Measurements from ENCODE around the gene TTC6. TPM values are rescaled to one million over a fixed set of nuclear protein-coding genes. Genes with fewer than 3 reads are reported as not detected.

Gene TTC6
- total RNA-seq, 1 experiment from 2014 or later, result 5.2 TPM

- Histone ChIP-seq H3K36me3 (ENCODE audit: low read depth) (no peaks in the 10 kb centered on the region), H3K27ac (no peak overlapping the region), H3K9me2 (ENCODE audit: insufficient read depth) (no peaks in the 10 kb centered on the region), H3F3A (ENCODE audit: insufficient read depth, low read depth) (no peaks in the 10 kb centered on the region), H3K4me1 (replicated peaks; ENCODE audit: insufficient read depth) (peaks cover 14% of the 10 kb centered on the region), H3K79me2 (ENCODE audit: low read depth) (no peaks in the 10 kb centered on the region), H3K27me3 (ENCODE audit: insufficient read depth, low read depth) (no peaks in the 10 kb centered on the region), H3K4me2 (no peak overlapping the region), H2AFZ (no peak overlapping the region), H3K4me3 (no peak overlapping the region), H4K20me1 (ENCODE audit: insufficient read depth) (no peaks in the 10 kb centered on the region), H3K9me3 (ENCODE audit: insufficient read depth, low read depth) (no peaks in the 10 kb centered on the region)
- intact Hi-C loops (cut with micrococcal nuclease; ENCODE audit: unreplicated experiment), result no loop called here
- no peak for DNase-seq
- ChIA-PET CTCF (no interaction called here), POLR2A (ENCODE audit: unreplicated experiment) (interaction anchor here (0.6 kb wide), 1 partner anchor 99 kb away, joined by 15 read pairs; no protein-coding TSS in a partner anchor)
- no peak for TF ChIP-seq EZH2 (IDR thresholded peaks at IDR 0.05; ENCODE audit: low read depth)
- TF ChIP-seq, protein P1, sequence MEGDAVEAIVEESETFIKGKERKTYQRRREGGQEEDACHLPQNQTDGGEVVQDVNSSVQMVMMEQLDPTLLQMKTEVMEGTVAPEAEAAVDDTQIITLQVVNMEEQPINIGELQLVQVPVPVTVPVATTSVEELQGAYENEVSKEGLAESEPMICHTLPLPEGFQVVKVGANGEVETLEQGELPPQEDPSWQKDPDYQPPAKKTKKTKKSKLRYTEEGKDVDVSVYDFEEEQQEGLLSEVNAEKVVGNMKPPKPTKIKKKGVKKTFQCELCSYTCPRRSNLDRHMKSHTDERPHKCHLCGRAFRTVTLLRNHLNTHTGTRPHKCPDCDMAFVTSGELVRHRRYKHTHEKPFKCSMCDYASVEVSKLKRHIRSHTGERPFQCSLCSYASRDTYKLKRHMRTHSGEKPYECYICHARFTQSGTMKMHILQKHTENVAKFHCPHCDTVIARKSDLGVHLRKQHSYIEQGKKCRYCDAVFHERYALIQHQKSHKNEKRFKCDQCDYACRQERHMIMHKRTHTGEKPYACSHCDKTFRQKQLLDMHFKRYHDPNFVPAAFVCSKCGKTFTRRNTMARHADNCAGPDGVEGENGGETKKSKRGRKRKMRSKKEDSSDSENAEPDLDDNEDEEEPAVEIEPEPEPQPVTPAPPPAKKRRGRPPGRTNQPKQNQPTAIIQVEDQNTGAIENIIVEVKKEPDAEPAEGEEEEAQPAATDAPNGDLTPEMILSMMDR (conservative IDR thresholded peaks at IDR 0.05), result no peak
- no TSS peak for BruUV-seq (replicated peaks)
These were observed 25.4 kb downstream of the TTC6 start for GRCh38 chr14:37620856-37621255.

DNA sequence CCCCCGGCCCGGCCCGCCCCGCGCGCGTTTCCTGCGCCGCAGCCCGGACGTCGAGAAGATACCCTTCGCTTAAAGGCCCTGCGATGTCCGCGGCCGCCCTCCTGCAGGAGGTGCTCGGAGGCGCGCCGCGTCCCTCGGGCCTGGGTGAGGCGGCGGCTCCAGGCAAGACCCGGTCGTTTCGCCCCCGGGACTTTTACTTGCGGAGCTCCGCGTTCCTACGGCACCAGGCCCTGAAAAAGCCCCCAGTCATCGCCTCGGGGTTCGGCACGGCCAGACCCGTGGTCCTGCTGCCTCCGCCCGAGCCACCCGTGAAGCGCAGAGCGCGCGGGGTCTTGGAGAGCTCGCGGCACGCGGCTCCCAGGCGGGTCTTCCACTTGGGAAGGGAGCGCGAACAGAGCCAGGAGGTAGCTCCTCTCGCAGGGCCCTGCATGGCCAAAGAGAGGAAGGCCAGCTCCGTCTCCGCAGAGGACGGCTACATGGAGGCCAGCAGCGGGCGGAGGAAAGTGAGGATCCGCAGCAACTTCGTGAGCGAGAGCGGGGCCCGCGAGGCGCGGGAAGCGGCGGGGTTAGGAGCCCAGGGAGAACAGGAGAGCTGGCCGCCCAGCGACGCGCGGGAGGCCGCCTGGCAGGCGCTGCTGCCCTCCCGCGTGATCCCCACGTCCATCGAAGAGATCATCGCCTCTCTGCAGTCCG lies 26.9 kb downstream of the TTC6 start:
- H2AFZ ChIP-seq, result no peak overlapping the region
- H3K4me3 ChIP-seq, result no peak overlapping the region
- no peaks in the 10 kb centered on the region for H4K20me1 ChIP-seq (ENCODE audit: insufficient read depth)
- H3K4me2 ChIP-seq, result no peak overlapping the region
- intact Hi-C loops (cut with micrococcal nuclease; ENCODE audit: unreplicated experiment), result no loop called here
- ChIA-PET POLR2A (ENCODE audit: unreplicated experiment) (interaction anchor here (0.5 kb wide), 1 partner anchor 1510 kb away, joined by 18 read pairs; no protein-coding TSS in a partner anchor), CTCF (no interaction called here)
- no peaks in the 10 kb centered on the region for H3K27me3 ChIP-seq (ENCODE audit: insufficient read depth, low read depth)
- no peak for DNase-seq
- H3K9me2 ChIP-seq (ENCODE audit: insufficient read depth), result no peaks in the 10 kb centered on the region
- H3K4me1 ChIP-seq (replicated peaks; ENCODE audit: insufficient read depth), result peaks cover 14% of the 10 kb centered on the region
- no peaks in the 10 kb centered on the region for H3F3A ChIP-seq (ENCODE audit: insufficient read depth, low read depth)
- H3K36me3 ChIP-seq (ENCODE audit: low read depth), result no peaks in the 10 kb centered on the region
- H3K27ac ChIP-seq, result no peak overlapping the region
- no peaks in the 10 kb centered on the region for H3K79me2 ChIP-seq (ENCODE audit: low read depth)
- no TSS peak for BruUV-seq (replicated peaks)
- H3K9me3 ChIP-seq (ENCODE audit: insufficient read depth, low read depth), result no peaks in the 10 kb centered on the region
- TF ChIP-seq EZH2 (IDR thresholded peaks at IDR 0.05; ENCODE audit: low read depth), result no peak
- TF ChIP-seq, protein P1 (conservative IDR thresholded peaks at IDR 0.05), result no peak

GRCh38 chr14:37623426-37623951 lies 28.1 kb downstream of the TTC6 start:
- H2AFZ ChIP-seq, result no peak overlapping the region
- no peaks in the 10 kb centered on the region for H3K9me2 ChIP-seq (ENCODE audit: insufficient read depth)
- H3K79me2 ChIP-seq (ENCODE audit: low read depth), result no peaks in the 10 kb centered on the region
- H3K36me3 ChIP-seq (ENCODE audit: low read depth), result no peaks in the 10 kb centered on the region
- H3F3A ChIP-seq (ENCODE audit: insufficient read depth, low read depth), result no peaks in the 10 kb centered on the region
- H3K9me3 ChIP-seq (ENCODE audit: insufficient read depth, low read depth), result no peaks in the 10 kb centered on the region
- no peaks in the 10 kb centered on the region for H3K27me3 ChIP-seq (ENCODE audit: insufficient read depth, low read depth)
- BruUV-seq (replicated peaks), result no TSS peak
- ChIA-PET POLR2A (ENCODE audit: unreplicated experiment) (interaction anchor here (0.5 to 0.6 kb wide), 2 partner anchors 1480 to 1509 kb away, joined by 3 to 18 read pairs; no protein-coding TSS in a partner anchor), CTCF (no interaction called here)
- H4K20me1 ChIP-seq (ENCODE audit: insufficient read depth), result no peaks in the 10 kb centered on the region
- TF ChIP-seq EZH2 (IDR thresholded peaks at IDR 0.05; ENCODE audit: low read depth), result no peak
- TF ChIP-seq, protein P1 (conservative IDR thresholded peaks at IDR 0.05), result no peak
- peak overlapping the region; percentile 31; the same call in 1 of the 2 replicates for H3K27ac ChIP-seq
- peaks cover 14% of the 10 kb centered on the region for H3K4me1 ChIP-seq (replicated peaks; ENCODE audit: insufficient read depth)
- DNase-seq, result peak; percentile 35 to 41
- intact Hi-C loops (cut with micrococcal nuclease; ENCODE audit: unreplicated experiment), result no loop called here
- H3K4me3 ChIP-seq, result no peak overlapping the region
- no peak overlapping the region for H3K4me2 ChIP-seq

Data from PC-9 (cell line).